Effector CD4-positive, alpha-beta T cell (primary cell): Measurements from ENCODE around the gene GPBP1.
A peak's percentile ranks its signal among the peaks of the same experiment; 100 is the strongest.
"Not testable (repeated sequence)": the region's sequence is repeated elsewhere in the genome, so short reads cannot be mapped to it uniquely, and the experiment has no call there.

ENCODE experiments used
- DNase-seq: peaks from one replicate; pipeline ENCODE4 v3.0.0-alpha.2; 2020
- total RNA-seq: gene quantifications from one replicate; lab custom pipeline; 2026; lab: John Stamatoyannopoulos, UW

The GPBP1 gene, protein sequence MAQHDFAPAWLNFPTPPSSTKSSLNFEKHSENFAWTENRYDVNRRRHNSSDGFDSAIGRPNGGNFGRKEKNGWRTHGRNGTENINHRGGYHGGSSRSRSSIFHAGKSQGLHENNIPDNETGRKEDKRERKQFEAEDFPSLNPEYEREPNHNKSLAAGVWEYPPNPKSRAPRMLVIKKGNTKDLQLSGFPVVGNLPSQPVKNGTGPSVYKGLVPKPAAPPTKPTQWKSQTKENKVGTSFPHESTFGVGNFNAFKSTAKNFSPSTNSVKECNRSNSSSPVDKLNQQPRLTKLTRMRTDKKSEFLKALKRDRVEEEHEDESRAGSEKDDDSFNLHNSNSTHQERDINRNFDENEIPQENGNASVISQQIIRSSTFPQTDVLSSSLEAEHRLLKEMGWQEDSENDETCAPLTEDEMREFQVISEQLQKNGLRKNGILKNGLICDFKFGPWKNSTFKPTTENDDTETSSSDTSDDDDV
- 318 reads per million, percentile 96 among the genes with 10 or more reads in this experiment for total RNA-seq

DNA sequence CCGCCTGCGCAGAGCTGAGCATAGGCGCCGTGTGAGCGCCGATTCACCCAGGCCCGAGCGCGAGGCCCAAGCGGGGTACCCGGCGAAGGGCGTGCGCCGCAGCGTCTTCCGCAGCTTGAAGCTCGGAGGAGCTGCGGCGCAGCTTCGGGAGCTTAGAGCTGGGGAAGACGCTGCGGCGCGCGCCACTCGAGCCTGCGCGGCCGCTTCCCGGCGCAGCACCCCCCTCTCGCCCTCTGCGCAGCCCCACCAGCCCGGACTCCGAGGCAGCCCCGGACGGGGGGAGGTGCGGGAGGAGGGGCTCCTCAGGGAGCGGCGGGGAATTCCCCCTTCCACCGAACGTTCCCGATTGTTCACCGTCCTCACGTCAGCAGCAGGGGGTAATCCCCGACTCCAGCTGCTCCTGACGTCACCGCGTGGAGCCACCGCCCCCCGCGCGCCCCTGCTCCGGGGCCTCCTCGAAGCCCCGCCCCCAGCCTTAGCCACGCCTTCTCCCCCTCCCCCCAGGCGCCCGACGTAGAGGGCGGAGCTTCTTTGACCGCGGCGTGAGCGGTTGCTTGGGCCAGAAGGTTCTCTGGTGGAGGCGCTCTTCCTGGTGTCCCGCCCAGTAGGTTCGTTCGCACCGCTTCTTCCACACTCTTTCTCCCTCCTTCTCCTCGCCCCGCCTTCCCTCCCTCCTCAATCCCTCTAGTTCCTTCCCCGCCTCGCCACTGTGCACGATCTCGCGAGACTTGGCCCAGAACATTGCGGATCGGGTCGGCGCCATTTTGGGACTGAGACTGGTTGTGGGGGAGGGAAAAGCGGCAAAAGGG is at the start of gene GPBP1:
GPBP1 (plus strand) TSS at position 741 of the 809 bp plus-strand sequence. CDS start 40,072 bp downstream, outside the sequence.
- DNase-seq: peak; percentile 98

DNA sequence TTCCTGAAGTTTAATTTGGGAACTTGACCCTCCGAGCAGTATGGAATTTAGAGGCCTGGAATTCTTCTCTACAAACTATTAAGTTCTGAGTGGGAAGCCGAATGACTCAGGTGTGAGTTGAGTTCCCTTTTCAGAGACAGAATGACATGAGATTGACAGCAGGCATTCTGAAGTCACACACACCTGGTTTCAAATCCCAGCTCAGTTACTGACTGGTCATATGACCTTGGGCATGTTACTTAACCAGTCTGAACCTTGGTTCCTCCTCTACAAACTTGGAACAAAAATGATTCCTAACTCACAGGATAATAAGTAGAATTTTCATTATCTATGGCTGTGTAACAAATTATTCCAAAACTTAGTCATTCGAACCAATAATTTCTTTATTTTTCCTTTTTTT is 45.5 kb upstream of the GPBP1 start:
- DNase-seq: no peak

DNA sequence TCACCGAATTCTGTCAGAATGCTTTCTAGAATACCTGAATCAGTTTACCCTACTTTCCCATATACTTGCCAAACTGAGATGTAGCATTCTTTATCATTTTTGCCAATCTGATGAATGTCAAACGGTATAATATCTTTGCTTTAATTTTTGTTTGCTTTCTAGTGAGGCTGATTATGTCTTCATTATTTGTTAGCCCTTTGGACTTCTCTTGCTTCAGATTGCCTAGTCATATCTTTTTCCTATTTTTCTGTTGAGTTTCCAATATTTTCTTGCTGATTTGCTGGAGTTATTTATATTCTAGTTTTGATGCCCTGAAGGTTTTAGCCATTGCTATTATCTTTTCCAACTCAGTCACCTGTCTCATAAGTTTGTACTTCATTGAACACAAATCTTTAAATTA is 40.3 kb upstream of the GPBP1 start:
- DNase-seq: no peak

DNA sequence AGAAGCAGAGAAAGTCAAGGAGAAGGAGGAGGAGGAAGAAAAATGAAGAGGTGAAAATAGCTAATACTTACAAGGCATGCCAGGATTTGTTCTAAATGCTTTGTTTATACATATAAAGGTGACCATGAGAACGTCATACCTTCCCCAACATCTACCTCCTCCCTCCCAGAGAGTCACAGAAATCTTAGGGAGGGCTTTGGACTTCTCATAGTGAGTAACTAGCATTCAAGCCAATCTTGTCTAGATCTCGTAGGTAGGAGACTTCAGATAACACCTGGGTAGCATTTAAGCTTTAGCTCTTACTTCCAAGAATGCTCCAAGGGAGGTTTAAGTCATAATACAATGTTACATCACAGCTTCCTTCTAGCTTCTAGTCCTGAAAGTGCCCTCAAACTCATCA is 36.5 kb upstream of the GPBP1 start:
- DNase-seq: no peak

DNA sequence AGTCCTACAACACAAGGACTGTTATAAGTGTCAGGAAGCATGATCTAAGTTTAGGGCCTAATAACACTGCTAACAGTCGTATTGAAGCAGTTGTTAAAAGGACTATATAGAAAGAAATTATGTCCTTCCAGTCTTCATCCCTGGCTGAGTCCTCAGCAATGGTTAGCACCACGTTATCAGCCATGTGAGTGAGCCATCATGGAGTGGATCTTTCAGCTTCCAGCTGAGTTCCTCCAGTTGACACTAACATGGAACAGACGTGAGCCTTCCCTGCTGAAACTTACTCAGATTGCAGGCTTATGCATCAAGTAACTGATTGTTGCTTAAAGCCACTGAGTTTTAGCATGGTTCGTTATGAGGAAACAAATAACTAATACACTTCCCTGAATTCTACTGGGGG is 21.5 kb upstream of the GPBP1 start:
- no peak for DNase-seq

DNA sequence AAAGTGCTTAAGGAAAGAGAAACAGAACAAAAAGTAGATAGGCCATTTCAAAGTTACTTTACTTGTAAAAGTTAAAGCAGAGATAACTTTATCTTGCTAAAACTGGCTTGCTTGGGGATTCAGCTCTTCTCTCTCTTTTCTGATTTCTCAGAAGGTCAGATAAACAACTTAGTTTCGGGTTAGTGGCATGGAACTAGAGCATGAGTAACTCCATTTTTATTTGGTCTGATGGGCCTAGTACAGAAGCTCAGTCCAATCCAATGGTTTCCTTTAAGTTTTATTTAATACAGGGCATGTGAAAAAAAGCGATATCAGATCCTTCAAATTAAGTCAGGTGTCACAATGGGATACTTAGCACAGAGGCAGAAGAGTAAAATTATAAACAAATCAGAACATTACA is 18.8 kb upstream of the GPBP1 start:
- DNase-seq: no peak

DNA sequence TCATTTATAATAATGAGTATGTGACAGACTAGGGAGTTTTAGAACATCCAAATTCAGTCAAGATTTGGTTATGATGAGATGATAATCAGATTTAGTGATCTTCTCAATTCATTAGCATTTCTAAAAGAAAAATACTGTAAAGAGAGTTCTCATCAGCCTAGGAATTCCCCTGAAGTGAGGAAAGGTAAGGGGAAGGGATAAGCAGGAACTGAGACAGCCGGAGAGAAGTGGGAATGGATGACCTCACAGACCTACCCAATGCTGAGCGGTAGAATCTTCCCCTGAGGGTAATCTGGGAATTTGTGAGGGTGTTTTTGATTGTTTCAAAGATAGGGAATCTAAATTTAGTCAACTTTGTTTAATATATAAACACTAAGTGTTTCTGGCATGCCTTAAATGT is 16.7 kb upstream of the GPBP1 start:
- DNase-seq: no peak

DNA sequence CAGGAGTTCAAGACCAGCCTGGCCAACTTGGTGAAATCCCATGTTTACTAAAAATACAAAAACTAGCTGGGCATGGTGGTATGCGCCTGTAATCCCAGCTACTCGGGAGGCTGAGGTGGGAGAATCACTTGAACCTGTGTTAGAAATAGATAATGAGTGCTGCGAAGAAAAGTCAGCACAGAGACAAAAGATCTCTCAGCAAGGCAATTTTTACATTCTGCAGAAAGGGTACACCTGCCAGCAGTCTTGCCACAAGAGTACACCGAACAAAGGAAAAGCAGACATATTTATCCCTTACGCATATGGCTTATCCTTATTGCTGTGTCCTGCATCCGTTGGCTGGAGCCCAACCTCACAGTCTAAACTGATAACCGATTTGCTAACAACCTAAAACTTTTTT is 16.2 kb upstream of the GPBP1 start:
- DNase-seq: no peak

DNA sequence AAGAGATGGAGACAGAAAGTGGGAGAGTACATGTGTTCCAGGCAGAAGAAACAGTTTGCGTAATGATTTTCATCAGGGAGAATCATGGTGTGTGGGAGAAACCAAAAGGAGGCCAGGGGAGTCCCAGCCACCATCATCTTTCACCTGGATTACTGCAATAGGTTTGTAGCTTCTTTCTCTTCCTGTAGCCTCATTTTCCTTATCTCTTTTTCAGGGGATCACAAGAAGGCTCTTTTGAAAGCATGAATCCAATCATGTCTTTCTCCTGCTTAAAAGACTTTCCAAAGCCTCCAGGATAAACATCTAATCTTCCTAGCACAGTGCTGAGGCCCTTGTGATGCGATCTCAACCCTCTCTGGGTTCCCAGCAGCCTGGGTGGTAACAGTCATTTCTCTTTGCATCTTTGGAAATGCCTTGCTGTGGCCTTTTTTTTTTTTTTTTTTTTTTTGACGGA is 10.3 kb upstream of the GPBP1 start:
- DNase-seq: no peak

DNA sequence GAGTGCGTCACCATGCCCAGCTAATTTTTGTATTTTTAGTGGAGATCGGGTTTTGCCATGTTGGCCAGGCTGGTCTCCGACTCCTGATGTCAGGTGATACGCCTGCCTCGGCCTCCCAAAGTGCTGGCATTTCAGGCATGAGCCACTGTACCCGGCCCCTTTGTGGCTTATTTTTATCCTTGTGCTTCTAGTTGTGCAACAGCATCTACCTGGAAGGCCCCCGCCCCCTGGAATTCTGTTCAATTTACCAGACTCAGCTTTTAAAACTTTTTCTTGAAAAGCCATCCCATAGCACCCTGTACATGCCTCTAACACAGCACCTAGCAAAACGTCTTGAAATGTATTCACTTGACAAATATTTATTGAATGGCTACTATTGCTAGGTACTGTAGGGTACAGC is 9.7 kb upstream of the GPBP1 start:
- DNase-seq: no peak

DNA sequence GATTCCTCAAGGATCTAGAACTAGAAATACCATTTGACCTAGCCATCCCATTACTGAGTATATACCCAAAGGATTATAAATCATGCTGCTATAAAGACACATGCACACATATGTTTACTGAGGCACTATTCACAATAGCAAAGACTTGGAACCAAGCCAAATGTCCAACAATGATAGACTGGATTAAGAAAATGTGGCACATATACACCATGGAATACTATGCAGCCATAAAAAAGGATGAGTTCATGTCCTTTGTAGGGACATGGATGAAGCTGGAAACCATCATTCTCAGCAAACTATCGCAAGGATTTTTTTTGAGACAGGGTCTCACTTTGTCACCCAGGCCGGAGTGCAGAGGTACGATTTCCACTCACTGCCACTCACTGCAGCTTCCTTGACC is 8.7 kb upstream of the GPBP1 start:
- not testable (repeated sequence) for DNase-seq

DNA sequence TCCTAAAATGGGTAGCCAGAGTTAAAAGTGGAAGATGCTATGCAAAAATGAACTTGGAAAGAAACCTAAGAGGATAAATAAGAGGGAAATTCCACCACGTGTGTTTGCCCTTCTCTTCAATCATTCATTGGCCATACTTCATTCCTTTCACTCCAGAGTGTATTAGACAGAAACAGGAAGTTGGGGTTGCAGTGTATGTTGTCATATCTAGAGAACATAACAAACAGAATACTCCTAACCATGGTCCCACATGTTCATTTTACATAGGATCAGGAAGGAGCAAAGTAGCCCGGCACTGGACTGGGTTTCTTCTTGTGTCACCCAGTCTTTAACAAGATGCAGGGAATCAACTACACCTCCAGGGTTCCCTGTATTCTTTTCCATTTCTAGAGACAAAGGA is 7.6 kb upstream of the GPBP1 start:
- no peak for DNase-seq

DNA sequence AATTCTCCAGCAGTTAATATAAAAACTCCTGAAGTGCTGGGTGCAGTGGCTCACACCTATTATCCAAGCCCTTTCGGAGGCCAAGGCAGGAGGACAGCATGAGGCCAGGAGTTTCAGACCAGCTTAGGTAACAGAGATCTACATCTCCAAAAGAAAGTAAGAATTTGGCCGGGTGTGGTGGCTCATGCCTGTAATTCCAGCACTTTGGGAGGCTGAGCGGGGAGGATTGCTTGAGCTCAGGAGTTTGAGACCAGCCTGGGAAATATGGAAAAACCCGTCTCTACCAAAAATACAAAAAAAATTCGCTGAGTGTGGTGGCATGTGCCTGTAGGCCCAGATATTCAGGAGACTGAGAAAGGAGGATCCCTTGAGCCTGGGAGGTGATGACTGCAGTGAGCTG is 6.7 kb upstream of the GPBP1 start:
- DNase-seq: no peak

DNA sequence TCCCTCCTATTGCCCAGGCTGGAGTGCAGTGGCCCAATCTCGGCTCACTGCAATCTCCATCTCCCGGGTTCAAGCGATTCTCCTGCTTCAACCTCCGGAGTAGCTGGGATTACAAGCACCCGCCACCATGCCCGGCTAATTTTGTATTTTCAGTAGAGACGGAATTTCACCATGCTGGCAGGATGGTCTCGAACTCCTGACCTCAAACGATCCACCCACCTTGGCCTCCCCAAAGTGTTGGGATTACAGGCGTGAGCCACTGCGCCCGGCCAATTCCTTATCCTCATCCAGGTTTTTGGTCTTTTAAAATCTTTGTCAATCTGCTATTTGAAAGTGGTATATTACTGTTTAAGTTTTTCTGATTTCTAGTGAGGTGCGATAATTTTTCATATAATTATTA is 3.7 kb upstream of the GPBP1 start:
- DNase-seq: not testable (repeated sequence)

DNA sequence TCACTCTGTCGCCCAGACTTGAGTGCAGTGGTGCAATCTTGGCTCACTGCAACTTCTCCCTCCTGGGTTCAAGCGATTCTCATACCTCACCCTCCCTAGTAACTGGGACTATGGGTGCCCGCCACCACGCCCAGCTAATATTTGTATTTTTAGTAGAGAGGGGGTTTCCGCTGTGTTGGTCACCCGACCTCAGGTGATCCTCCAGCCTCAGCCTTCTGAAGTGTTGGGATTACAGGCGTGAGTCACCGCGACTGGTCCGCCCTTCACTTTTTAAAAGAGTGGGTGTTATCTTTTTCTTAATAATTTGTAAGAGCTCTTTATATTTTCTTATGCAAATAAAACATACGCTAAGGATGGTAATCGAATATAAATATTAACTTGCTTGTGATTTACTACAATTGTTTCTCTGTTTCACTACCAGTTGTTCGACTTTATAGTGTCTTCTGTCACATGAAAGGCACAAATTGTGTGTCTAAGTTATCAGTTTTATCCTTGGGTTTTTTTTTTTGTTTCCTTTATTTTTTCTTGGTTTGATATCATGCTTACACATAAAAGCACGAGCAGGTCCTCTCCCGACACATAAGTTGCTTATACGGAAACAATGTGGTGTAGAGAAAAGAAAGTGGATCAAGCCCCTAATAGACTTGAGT is 1.9 kb upstream of the GPBP1 start:
- peak; percentile 23 for DNase-seq

DNA sequence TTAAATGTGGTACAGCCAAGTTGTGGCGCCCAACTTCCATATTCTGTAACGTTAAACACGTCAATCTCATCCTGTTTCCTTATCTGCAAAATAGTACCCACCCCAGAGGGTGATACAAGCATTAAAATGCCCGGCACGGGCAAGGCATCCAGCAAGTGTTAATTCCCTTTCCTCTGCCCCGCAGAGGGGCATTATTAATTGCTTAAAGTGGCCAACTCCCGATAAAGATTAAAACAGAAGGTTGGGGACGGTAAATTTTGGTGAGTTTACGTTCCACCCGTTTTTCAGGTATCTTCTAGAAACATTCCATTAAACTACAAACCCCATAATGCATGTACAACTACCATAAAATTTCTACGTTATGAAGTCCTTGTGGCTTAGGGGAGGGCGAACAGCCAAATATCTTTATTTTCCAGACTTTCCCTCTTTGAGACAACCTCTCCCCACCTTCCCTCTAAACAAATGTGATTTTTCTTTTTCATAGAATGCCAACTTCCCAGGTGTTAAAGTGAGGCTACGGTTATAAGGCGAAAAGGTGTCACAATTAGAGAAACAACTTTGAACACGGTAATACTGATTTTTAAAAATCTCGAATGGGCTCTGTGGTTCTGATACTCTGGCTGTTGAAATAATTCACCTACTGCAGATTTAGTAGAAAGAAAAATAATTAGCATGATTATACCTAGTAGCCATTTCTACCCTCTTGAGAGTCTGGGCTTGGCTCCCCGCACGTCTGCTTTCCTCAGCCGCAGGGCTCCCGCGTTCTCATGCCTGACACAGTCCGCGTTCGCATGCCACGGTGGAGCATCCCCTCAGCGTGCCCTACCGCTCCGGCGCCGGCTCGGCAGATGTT is 1.2 kb upstream of the GPBP1 start:
- DNase-seq: peak; percentile 27

DNA sequence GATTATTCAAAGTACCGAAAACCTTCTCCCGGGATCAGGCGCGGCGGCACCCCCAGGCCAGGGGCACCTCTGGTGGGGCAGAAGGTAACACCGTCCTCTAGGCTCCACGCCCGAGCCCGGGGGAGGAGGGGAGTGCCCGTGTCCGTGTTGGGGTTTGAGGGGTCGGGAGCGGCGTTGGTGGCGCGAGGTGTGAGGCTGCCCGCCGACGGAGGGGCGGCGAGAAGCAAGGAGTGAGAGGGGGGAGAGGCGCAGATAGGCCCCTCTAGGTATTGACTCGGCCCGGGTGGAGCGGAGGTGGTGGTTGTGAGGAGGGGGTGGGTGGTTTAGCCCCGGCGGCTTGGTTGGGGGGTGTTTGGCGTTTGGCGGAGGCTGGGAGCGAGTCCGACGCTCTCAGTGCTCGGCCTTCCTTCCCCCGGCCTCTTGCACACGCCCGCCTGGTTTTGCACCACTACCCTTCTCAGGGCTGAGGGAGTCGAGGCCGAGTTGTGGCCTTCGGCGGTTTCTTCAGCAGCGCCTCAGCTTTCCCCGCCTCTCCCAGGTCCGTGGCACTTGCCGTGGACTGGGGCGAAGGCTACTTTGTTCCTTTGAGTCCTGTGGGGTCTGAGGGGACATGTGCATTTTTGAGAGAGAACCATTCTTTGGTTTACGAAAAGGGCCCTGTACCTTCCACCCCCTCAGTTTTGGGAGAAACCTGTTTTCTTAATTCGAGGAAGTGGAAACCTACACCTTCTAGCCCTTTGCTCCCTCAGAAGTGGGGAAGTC is 450 bp downstream of the GPBP1 start:
- no peak for DNase-seq

DNA sequence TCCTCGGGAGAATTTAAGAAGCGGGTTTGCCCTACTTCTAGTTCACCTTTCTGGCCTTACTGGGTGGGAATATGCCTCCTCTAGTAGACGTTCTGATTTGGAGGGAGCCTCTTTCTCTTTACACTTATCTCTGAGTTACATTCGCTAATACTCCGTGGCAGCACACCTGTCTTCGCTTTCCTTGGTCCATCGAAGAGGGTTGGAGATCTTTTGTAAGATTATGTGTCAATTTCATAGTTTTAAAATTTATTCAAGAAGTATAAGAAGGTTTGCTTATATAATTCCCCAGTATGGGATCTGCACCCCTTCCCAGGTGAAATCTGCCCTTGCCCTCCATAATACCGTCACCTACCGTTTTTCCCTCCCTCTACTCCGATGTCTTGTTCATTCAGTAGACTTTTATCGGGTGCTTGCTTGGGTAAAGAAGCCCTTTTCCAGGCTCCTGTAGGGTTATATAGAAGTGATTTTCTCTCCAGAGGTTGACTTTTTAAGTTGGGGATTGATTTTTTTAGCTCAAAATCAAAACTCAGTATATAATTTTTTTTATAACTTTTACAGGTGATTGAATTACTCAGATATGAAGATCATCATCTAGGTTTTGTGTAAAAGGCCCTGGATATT is 1.1 kb downstream of the GPBP1 start:
- no peak for DNase-seq

DNA sequence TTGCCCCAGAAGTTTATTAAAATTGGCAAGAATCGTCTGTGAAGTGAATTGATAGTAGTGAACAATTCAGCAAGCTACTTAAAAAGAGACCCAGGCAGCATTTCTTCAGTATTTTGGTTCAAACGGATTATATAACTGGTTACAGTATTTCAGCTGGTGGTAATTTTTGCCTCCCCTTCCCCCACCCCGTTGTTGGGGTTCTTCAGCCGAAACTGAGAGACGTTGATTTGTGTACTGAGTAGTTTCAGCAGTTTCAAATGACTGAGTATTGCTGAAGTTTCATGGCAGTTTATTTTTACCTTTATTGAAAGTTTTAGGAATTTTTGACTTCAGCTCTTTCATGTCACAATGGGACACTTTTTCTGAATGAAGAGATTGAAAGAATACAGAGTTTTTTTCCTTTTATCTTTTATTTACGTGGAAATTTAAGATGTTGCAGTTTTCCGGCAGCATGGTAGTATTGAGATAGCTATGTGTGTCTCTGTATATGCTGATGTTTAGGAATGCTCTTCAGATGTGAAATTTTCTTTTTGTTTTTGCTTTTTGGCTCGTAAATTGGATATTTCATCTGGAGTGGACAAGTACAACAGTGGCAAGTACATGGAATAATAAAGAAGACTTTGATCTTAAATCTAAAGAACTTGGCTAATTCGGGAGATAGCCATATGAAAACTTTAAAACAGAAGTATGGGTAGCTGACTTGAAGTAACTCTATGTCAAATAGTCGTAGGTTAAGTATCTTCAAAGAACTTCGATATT is 1.9 kb downstream of the GPBP1 start:
- DNase-seq: peak; percentile 34

DNA sequence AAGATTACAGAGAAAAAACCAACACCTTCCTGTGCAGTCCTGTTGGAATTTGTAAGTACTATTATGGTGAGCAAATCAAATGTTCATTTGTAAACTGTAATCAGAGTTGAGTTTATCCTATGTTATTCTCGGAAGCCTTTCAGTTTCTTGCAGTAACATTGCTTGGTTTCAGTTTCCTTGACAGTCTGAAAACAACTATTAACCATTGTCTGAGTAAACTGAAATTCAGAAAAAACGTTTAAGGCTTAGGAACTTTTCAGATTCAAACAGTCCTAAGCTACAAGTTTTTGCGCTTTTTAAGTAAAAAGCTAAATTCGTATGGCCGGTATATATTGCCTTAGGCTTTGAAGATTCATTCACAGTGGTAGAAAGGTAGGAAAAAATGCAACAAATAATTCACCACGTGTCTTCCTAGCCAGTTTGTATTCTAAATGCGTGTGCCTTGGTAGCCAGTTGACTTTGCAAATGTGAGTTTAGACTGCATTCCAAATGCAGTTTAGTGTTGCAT is 2.5 kb downstream of the GPBP1 start:
- DNase-seq: no peak
